Measurements from ENCODE around the gene PLEK. TPM values are rescaled to one million over a fixed set of nuclear protein-coding genes. Genes with fewer than 3 reads are reported as not detected.

Gene PLEK
- total RNA-seq, 1 donor from 2014 or later = not detected

GRCh38 chr2:68320118-68320641 lies 44.9 kb upstream of the PLEK start:
- no peak for FAIRE-seq
- H3K27me3 ChIP-seq (ENCODE audit: control insufficient read depth, insufficient read depth, low read length) = peaks cover 7% of the 10 kb centered on the region
- TF ChIP-seq, protein P1, sequence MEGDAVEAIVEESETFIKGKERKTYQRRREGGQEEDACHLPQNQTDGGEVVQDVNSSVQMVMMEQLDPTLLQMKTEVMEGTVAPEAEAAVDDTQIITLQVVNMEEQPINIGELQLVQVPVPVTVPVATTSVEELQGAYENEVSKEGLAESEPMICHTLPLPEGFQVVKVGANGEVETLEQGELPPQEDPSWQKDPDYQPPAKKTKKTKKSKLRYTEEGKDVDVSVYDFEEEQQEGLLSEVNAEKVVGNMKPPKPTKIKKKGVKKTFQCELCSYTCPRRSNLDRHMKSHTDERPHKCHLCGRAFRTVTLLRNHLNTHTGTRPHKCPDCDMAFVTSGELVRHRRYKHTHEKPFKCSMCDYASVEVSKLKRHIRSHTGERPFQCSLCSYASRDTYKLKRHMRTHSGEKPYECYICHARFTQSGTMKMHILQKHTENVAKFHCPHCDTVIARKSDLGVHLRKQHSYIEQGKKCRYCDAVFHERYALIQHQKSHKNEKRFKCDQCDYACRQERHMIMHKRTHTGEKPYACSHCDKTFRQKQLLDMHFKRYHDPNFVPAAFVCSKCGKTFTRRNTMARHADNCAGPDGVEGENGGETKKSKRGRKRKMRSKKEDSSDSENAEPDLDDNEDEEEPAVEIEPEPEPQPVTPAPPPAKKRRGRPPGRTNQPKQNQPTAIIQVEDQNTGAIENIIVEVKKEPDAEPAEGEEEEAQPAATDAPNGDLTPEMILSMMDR (IDR thresholded peaks at IDR 0.05; ENCODE audit: insufficient read depth, low read length, severe bottlenecking) = no peak
- no peaks in the 10 kb centered on the region for H3K36me3 ChIP-seq (ENCODE audit: control insufficient read depth, insufficient read depth, low read length)
- DNase-seq (ENCODE audit: low read depth) = peak; percentile 70
- H3K4me3 ChIP-seq (ENCODE audit: low read depth, low read length) = no peak overlapping the region

- DNase-seq (ENCODE audit: low read depth) (no peak), FAIRE-seq (no peak)
- Histone ChIP-seq H3K27me3 (ENCODE audit: control insufficient read depth, insufficient read depth, low read length) (no peaks in the 10 kb centered on the region), H3K36me3 (ENCODE audit: control insufficient read depth, insufficient read depth, low read length) (no peaks in the 10 kb centered on the region), H3K4me3 (ENCODE audit: low read depth, low read length) (no peak overlapping the region)
- TF ChIP-seq, protein P1 (IDR thresholded peaks at IDR 0.05; ENCODE audit: insufficient read depth, low read length, severe bottlenecking) = no peak
Measured at GRCh38 chr2:68325056-68325455, 40.0 kb upstream of the PLEK start.

DNA sequence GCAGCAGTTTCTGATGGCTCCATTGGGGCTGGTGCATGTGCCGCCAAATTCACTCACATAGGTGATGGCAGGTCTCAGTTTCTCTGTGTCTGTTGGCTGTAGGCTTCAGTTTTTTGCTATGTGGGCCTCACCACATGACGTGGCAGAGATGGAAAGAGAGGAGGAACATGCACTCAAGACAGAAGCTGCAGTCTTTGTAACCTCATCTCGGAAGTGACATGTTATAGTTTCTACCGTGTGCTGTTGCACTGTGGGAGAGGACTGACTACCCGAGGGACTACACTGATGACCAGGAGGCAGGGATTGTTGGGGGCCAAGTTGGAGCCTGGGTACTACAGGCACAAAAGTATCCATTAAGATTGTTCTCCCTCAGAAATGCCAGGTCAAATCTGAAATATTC lies 36.2 kb upstream of the PLEK start:
- DNase-seq (ENCODE audit: low read depth) (no peak), FAIRE-seq (peak; percentile 32)
- no peaks in the 10 kb centered on the region for H3K36me3 ChIP-seq (ENCODE audit: control insufficient read depth, insufficient read depth, low read length)
- no peaks in the 10 kb centered on the region for H3K27me3 ChIP-seq (ENCODE audit: control insufficient read depth, insufficient read depth, low read length)
- no peak overlapping the region for H3K4me3 ChIP-seq (ENCODE audit: low read depth, low read length)
- TF ChIP-seq, protein P1 (IDR thresholded peaks at IDR 0.05; ENCODE audit: insufficient read depth, low read length, severe bottlenecking) = no peak

DNA sequence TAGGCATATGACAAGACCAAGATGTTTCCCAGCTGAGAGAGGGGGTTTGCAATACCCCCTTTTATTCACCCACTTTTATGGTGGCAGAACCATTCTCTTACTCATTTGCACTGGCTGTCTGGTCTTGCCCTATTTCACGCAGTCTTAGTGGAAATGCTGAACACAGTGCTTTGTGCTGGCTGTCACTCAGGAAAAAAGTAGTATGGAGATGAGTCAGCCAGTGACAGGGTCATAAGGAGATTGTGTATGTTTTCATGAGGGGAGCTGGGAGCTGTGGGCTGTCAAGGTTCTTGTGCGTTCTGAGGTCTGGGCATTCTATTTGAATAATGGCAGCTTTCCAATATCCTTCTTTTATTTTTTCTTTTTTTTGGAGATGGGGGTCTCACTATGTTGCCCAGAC lies 34.4 kb upstream of the PLEK start:
- no peak for FAIRE-seq
- TF ChIP-seq, protein P1 (IDR thresholded peaks at IDR 0.05; ENCODE audit: insufficient read depth, low read length, severe bottlenecking) = no peak

DNA sequence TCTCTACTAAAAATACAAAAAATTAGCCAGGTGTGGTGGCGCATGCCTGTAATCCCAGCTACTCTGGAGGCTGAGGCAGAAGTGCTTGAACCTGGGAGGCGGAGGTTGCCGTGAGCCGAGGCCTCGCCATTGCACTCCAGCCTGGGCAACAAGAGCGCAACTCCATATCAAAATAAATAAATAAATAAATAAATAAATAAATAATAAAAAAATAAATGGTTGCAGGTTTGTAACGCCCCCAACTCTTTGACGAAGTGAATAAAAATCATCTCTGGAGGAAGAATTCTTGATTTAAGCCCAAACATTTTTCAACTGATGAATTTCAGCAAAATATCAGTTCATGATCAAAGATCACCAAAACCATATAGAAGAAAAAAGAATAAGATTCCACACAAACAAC lies 32.1 kb upstream of the PLEK start:
- DNase-seq (ENCODE audit: low read depth) = no peak
- Histone ChIP-seq H3K27me3 (ENCODE audit: control insufficient read depth, insufficient read depth, low read length) (no peaks in the 10 kb centered on the region), H3K4me3 (ENCODE audit: low read depth, low read length) (no peak overlapping the region), H3K36me3 (ENCODE audit: control insufficient read depth, insufficient read depth, low read length) (no peaks in the 10 kb centered on the region)
- TF ChIP-seq, protein P1 (IDR thresholded peaks at IDR 0.05; ENCODE audit: insufficient read depth, low read length, severe bottlenecking) = no peak
- no peak for FAIRE-seq

More for the DNA sequence above, 34.4 kb upstream of the PLEK start:
- Histone ChIP-seq H3K4me3 (ENCODE audit: low read depth, low read length) (no peak overlapping the region), H3K27me3 (ENCODE audit: control insufficient read depth, insufficient read depth, low read length) (no peaks in the 10 kb centered on the region), H3K36me3 (ENCODE audit: control insufficient read depth, insufficient read depth, low read length) (no peaks in the 10 kb centered on the region)
- DNase-seq (ENCODE audit: low read depth) = peak; percentile 55

DNA sequence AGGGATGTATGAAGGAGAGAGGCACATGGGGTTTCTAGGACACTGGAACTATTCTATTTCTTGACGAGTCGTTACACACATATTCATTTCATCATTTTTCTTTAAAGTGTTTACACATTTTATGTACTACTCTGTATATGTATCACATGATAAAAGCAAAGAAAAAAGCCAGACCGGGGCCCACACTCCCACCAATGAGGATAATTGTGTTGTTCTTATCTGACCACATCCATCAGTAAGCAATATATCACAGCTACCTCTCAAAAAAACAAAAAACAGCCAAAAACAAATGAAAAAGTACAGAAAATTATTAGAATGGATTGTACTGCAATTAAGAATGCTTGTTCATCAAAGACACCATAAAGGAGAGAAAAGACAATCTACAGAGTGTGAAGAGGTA lies 31.2 kb upstream of the PLEK start:
- TF ChIP-seq, protein P1 (IDR thresholded peaks at IDR 0.05; ENCODE audit: insufficient read depth, low read length, severe bottlenecking) = no peak
- DNase-seq (ENCODE audit: low read depth) (no peak), FAIRE-seq (no peak)
- Histone ChIP-seq H3K27me3 (ENCODE audit: control insufficient read depth, insufficient read depth, low read length) (no peaks in the 10 kb centered on the region), H3K4me3 (ENCODE audit: low read depth, low read length) (no peak overlapping the region), H3K36me3 (ENCODE audit: control insufficient read depth, insufficient read depth, low read length) (no peaks in the 10 kb centered on the region)
